Upper lobe of left lung (tissue), 4 donors: ENCODE data around the gene REV3L.

Experiments
- CTCF ChIP-seq, 6 experiments: fragments of 450-650 bp in 4 of 6; fragments of 200-600 bp in 2 of 6; sonication (generic) in 2 of 6; IDR thresholded peaks; one replicate each; pipeline ENCODE4 v1.5.1; 2016 to 2019; ENCODE audit warnings: antibody characterized with exemption in 6 of 6
- EP300 ChIP-seq, 4 donors: sonication (generic); formaldehyde crosslinking; IDR thresholded peaks; one replicate each; pipeline ENCODE4 v1.5.1; 2017; ENCODE audit warnings: antibody characterized with exemption in 4 of 4, control low read depth in 2 of 4
- POLR2AphosphoS5 ChIP-seq, 2 donors: sonication (generic); formaldehyde crosslinking; IDR thresholded peaks; one replicate each; pipeline ENCODE4 v1.5.1; 2017; ENCODE audit warnings: antibody characterized with exemption in 2 of 2

GRCh38 chr6:111530218-111530617 is 47.2 kb upstream of the REV3L start:
- TF ChIP-seq EP300 (IDR thresholded peaks at IDR 0.05), result no peak
- TF ChIP-seq CTCF (IDR thresholded peaks at IDR 0.05), result no peak
- TF ChIP-seq POLR2AphosphoS5 (IDR thresholded peaks at IDR 0.05), result no peak
